Spleen (tissue), 11 donors: Measurements from ENCODE around the gene PLEKHA5. TPM values are rescaled to one million over a fixed set of nuclear protein-coding genes. Genes with fewer than 3 reads are reported as not detected.
A peak's percentile ranks its signal among the peaks of the same experiment; 100 is the strongest.

ENCODE experiments used
- DNase-seq: peaks from one replicate; pipeline ENCODE4 v3.0.0-alpha.2; 2020
- H3K27ac ChIP-seq, 8 donors: fragments of 200-600 bp; sonication (generic) in 7 of 8; 1 replicate in 4 of 8; 2 replicates in 4 of 8; pipeline versions ENCODE4 v1.5.0 to v1.8.0; 2016 to 2021; ENCODE audit warnings: inconsistent platforms in 4 of 8, mild to moderate bottlenecking in 4 of 8, moderate library complexity in 1 of 8
- H3K27me3 ChIP-seq, 7 donors: fragments of 200-600 bp; sonication (generic) in 6 of 7; replicated peaks in 1 of 7; 1 replicate in 4 of 7; 2 replicates in 3 of 7; pipeline versions ENCODE4 v1.5.0 to v1.8.0; 2016 to 2021; ENCODE audit warnings: inconsistent platforms in 3 of 7, mild to moderate bottlenecking in 1 of 7
- H3K36me3 ChIP-seq, 6 donors: fragments of 200-600 bp; sonication (generic) in 5 of 6; 1 replicate in 4 of 6; 2 replicates in 2 of 6; pipeline versions ENCODE4 v1.5.0 to v1.8.0; 2016 to 2021; ENCODE audit warnings: inconsistent platforms in 2 of 6
- H3K4me1 ChIP-seq, 6 donors: fragments of 200-600 bp; sonication (generic) in 5 of 6; 1 replicate in 3 of 6; 2 replicates in 3 of 6; pipeline versions ENCODE4 v1.5.0 to v1.8.0; 2016 to 2021; ENCODE audit warnings: inconsistent platforms in 3 of 6
- H3K4me3 ChIP-seq, 8 donors: fragments of 200-600 bp; sonication (generic) in 7 of 8; 1 replicate in 4 of 8; 2 replicates in 4 of 8; pipeline versions ENCODE4 v1.5.0 to v1.8.0; 2016 to 2021; ENCODE audit warnings: inconsistent platforms in 4 of 8, mild to moderate bottlenecking in 4 of 8, moderate library complexity in 2 of 8
- H3K9me3 ChIP-seq, 8 donors: fragments of 200-600 bp; sonication (generic) in 7 of 8; 1 replicate in 4 of 8; 2 replicates in 4 of 8; pipeline versions ENCODE4 v1.5.0 to v1.8.0; 2016 to 2021; ENCODE audit warnings: inconsistent platforms in 4 of 8
- CTCF ChIP-seq, 11 experiments: fragments of 200-600 bp in 7 of 11; fragments of 450-650 bp in 4 of 11; sonication (generic) in 4 of 11; IDR thresholded peaks in 8 of 11; conservative IDR thresholded peaks in 3 of 11; 1 replicate in 7 of 11; 2 replicates in 4 of 11; pipeline versions ENCODE4 v1.4.0 to v1.8.0; 2016 to 2021; ENCODE audit warnings: antibody characterized with exemption in 11 of 11, inconsistent platforms in 4 of 11, mild to moderate bottlenecking in 1 of 11
- POLR2A ChIP-seq, 3 donors: fragments of 450-650 bp; IDR thresholded peaks; one replicate each; pipeline ENCODE4 v1.5.1; 2017; ENCODE audit warnings: antibody characterized with exemption in 3 of 3, mild to moderate bottlenecking in 1 of 3
- POLR2AphosphoS5 ChIP-seq, 3 donors: sonication (generic); formaldehyde crosslinking; IDR thresholded peaks; one replicate each; pipeline ENCODE4 v1.5.1; 2017; ENCODE audit warnings: antibody characterized with exemption in 3 of 3
- WGBS, 5 donors: extraction: QIAGEN DNeasy Blood & Tissue Kit in 3 of 5; methylation state at CpG; one replicate each; pipeline versions ENCODE4 v1.1.5 to v1.1.7; 2013 to 2018; 5-methylcytosine and 5-hydroxymethylcytosine counted together
- intact Hi-C: fragments of 100-400 bp; cut with DNase I; formaldehyde crosslinking; loops from one replicate; pipeline ENCODE4 v1.15.0; 2023; ENCODE audit warnings: low total_unique reads
- polyA plus RNA-seq, 3 donors: library from polyadenylated mRNA; stranded (reverse); fragments of 200-250 nt; gene quantifications; one replicate each; pipeline ENCODE4 v1.2.1, GENCODE V29; 2013
- total RNA-seq, 7 donors: library from RNA; depleted of rRNA in 3 of 7; stranded (reverse); fragments of >200 nt in 3 of 7; fragmentation: NEBNext Ultra II Directional in 4 of 7; extraction: Animal tissue kit (Norgen Biotek cat#: 25700) in 4 of 7; gene quantifications; one replicate each; pipeline versions ENCODE4 v1.1.0 to v1.2.1, GENCODE V29; 2016 to 2021
- donor health status: healthy with polysubstance abuse.
- donor health status: DM: no; HTN: no; CAD: no; lungs with moderate emphysema.
- donor health status: DM: no; HTN: no; CAD: no.
- donor health status: Bipolar disorder and iron deficiency.
- donor health status: healthy.
- donor health status: DM: no; HTN: no; CAD: no.
- donor health status: DM: yes; HTN: yes; CAD: no.

The PLEKHA5 gene
- total and polyA plus RNA-seq, 10 donors, result 1.3 to 13.6 (median 6.5) TPM

- WGBS, 5 donors, result 55 to 71% (median 66%) methylated on average over 6 of the region's 6 CpGs
- intact Hi-C loops, result no loop called here
- H3K27ac ChIP-seq, result no peak overlapping the region
- H3K9me3 ChIP-seq, result no peaks in the 10 kb centered on the region
- no peaks in the 10 kb centered on the region for H3K27me3 ChIP-seq
- no peaks in the 10 kb centered on the region for H3K36me3 ChIP-seq
- TF ChIP-seq POLR2A (IDR thresholded peaks at IDR 0.05), result no peak
- TF ChIP-seq POLR2AphosphoS5 (IDR thresholded peaks at IDR 0.05), result no peak
- TF ChIP-seq CTCF (IDR thresholded peaks at IDR 0.05 in 8 of 11, conservative IDR thresholded peaks at IDR 0.05 in 3 of 11), result no peak
- H3K4me3 ChIP-seq, result no peak overlapping the region
- no peak for DNase-seq
- peaks cover 0 to 3% (median 0%) of the 10 kb centered on the region in 6 donors for H3K4me1 ChIP-seq
Observed at GRCh38 chr12:19285793-19286448, 156.4 kb downstream of the PLEKHA5 start.

- Histone ChIP-seq H3K9me3 (no peaks in the 10 kb centered on the region), H3K27me3 (no peaks in the 10 kb centered on the region), H3K4me1 (peaks cover 0 to 3% (median 0%) of the 10 kb centered on the region in 6 donors), H3K4me3 (no peak overlapping the region), H3K27ac (no peak overlapping the region), H3K36me3 (no peaks in the 10 kb centered on the region)
- no peak for TF ChIP-seq POLR2AphosphoS5 (IDR thresholded peaks at IDR 0.05)
- no peak for TF ChIP-seq CTCF (IDR thresholded peaks at IDR 0.05 in 8 of 11, conservative IDR thresholded peaks at IDR 0.05 in 3 of 11)
- no peak for TF ChIP-seq POLR2A (IDR thresholded peaks at IDR 0.05)
- intact Hi-C loops, result no loop called here
- WGBS, 5 donors, result 72 to 95% (median 80%) methylated on average over 1 of the region's 1 CpG
- DNase-seq, result no peak
Observed at GRCh38 chr12:19287302-19287701, 157.8 kb downstream of the PLEKHA5 start.

- Histone ChIP-seq H3K9me3 (no peaks in the 10 kb centered on the region), H3K27me3 (no peaks in the 10 kb centered on the region), H3K4me1 (peaks cover 0 to 3% (median 0%) of the 10 kb centered on the region in 6 donors), H3K36me3 (no peaks in the 10 kb centered on the region), H3K27ac (no peak overlapping the region), H3K4me3 (no peak overlapping the region)
- no peak for TF ChIP-seq POLR2AphosphoS5 (IDR thresholded peaks at IDR 0.05)
- no peak for TF ChIP-seq POLR2A (IDR thresholded peaks at IDR 0.05)
- TF ChIP-seq CTCF (IDR thresholded peaks at IDR 0.05 in 8 of 11, conservative IDR thresholded peaks at IDR 0.05 in 3 of 11), result no peak
- intact Hi-C loops, result no loop called here
- WGBS, 5 donors, result 91 to 95% (median 93%) methylated on average over 4 of the region's 4 CpGs
- no peak for DNase-seq
Observed at GRCh38 chr12:19288161-19288560, 158.6 kb downstream of the PLEKHA5 start.

GRCh38 chr12:19288603-19289244 is 159.2 kb downstream of the PLEKHA5 start:
- TF ChIP-seq POLR2A (IDR thresholded peaks at IDR 0.05) (no peak), POLR2AphosphoS5 (IDR thresholded peaks at IDR 0.05) (no peak), CTCF (IDR thresholded peaks at IDR 0.05 in 8 of 11, conservative IDR thresholded peaks at IDR 0.05 in 3 of 11) (peak in 8 of 11 experiments; percentile 9 to 58 (median 48))
- Histone ChIP-seq H3K4me3 (no peak overlapping the region), H3K9me3 (no peaks in the 10 kb centered on the region), H3K27ac (no peak overlapping the region), H3K36me3 (no peaks in the 10 kb centered on the region), H3K27me3 (no peaks in the 10 kb centered on the region), H3K4me1 (peaks cover 0 to 3% (median 0%) of the 10 kb centered on the region in 6 donors)
- DNase-seq, result no peak
- whole genome bisulfite sequencing, 5 donors, result 71 to 87% (median 80%) methylated on average over 2 of the region's 2 CpGs
- intact Hi-C loops, result no loop called here
